HG02884 (cell line): ENCODE measurements around the gene PLPPR1.

Experiments
- ATAC-seq: cut with Tn5 transposase; IDR thresholded peaks from one replicate; pipeline ENCODE4 v1.9.1; 2021; ENCODE audit warnings: mild to moderate bottlenecking, moderate library complexity; ENCODE audit not compliant: unreplicated experiment

Gene PLPPR1

DNA sequence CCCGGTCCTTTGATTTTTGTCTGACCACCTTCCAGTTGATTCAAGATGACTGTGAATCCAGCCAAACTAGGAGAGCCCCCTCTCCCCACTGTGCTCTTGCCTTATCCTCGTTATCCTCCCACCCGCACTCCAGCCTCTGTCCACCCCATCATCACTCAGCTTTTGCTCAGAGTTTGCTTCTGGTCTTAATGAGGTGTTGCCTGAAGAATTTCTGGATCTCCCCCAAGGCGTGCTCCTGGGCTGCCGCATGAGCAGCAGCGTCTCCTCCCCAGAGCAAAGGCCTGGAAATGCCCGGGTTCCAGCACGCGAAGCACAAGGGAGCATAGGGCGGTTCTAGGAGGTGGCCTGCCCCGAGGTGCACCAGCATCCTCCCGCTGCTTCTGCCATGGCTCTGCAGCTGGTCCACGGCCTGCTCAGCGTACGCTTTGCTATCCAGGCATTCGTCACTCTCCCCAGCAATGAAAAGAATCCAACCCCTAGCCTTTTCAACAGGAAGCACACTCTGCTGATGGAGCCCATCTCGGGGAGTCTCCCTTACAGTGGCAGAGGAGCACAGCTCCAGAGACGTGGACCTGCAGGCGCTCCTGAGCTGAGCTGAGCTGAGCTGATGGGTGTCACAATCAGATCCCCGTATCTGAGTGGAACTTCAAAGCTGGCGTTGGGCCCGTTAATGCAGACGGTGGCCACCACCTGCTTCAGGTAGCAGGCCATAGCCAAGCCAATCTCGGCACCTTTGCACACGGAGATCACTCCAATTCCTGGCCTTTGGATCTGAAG is 305.6 kb downstream of the PLPPR1 start:
- ATAC-seq: no peak

DNA sequence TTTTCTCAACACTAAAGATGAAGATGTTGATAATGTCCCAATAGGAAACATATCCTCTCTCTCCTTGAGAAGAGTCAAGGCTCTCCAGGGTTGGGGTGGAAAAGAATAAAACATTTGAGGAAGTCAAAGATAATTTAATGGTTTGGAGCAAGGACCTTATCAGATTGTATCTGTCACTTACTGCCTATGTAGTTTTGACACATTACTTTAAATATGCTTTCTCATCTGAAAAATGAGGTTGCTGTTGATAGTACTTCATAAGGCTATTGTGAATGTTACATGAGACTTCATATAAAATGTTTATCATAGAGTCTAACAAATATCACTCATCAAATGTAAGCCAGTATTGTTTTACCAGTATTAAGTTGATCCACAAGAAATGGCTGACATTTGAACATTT is 307.6 kb downstream of the PLPPR1 start:
- ATAC-seq: no peak

DNA sequence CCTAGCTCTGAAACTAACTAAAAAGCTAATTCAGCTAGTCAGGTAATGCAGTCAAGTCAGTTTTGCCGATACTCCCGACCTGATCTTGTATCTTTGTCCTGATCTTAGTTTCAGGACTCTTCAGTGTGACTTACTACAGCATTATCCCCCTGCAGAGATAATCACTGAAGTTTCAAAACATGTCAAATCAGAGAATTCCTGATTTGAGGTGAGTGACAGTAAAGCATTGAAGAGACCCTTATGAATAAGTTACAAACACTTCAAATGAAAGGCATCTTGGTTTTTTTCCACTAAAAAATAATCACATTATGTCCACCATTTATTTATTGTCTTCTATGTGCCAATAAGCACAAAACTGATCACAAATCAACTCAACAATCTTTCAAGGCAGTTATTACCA is 308.7 kb downstream of the PLPPR1 start:
- no peak for ATAC-seq

DNA sequence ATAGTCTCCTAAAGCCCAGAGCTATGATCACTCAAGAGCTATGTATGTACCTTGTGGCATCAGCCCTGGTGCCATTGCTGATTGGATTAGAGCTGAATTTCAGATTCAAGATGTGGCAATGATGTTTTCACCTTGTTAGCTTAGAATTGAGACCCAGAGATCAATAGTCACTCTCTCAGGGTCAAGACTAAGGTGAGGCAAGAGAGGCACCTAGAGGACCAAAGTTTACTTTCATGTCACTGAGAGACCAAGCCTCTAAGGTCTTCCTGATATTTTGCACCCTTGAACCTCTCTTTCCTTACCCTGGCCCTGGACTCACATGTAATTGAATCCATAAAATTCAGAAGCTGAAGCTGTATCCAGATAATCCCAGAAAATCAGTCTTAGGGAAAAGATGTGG is 313.4 kb downstream of the PLPPR1 start:
- no peak for ATAC-seq

DNA sequence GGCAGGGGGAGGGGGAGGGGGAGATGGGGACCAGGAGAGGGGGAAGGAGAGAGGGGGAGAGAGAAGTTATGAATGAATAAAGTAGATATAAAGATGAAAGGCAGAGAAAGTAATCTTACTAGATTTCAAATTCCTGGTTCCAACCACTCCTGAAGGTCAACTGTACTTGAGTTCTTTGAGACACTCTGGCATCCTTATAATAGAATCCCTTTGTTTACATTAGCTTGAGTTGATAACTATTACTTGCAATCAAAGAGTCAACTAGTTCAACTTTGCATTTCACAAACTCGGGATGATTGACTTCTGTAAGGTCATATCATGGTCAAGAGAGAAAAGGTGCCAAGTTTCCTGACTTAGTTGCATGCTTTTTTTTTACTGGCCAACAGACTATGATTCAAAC is 314.1 kb downstream of the PLPPR1 start:
- no peak for ATAC-seq

DNA sequence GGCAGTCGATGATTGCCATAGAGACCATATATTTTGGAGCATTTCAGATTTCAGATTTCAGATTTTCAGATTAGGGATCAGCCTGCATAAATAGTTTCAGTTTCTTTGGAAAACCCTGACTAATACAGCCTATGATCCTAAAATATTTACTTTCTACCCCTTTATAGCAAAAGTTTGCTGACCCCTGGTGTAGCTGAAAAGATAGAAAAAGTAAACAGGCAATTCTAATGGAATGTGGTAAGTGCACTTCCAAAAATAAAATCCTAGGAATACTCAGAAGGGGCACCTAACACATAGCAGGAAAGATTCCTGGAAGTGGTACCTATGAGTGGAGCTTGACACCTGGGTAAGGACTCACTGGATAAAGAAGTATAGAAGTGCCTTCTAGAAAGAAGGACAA is 321.8 kb downstream of the PLPPR1 start:
- no peak for ATAC-seq

DNA sequence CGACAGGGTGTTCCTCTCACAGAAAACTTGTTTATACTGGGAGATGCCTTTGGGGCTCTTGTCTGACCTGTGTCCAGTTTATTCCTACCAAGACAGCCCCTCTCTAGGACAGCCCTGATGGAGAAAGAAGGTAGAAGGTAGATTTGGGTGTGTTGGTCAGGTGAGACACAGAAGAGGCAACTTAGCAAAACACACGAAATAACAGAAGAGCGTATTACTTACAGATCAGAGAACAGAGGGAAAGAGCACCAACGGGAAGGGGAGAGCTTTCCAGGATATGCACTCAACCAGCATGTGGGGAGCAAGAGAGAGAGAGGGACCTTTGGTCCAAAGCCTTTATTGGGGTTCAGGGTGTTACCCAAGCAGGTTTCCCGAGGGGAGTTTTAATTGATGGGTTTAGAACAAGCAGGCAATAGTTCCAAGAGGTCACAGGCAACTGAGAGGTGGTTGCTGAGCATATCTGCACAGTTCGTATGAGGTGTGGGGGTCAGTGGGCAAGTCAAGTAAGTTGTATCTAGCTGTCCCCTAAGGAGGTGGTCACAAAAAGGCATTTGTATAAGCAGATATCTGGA is 324.5 kb downstream of the PLPPR1 start:
- ATAC-seq: no peak

DNA sequence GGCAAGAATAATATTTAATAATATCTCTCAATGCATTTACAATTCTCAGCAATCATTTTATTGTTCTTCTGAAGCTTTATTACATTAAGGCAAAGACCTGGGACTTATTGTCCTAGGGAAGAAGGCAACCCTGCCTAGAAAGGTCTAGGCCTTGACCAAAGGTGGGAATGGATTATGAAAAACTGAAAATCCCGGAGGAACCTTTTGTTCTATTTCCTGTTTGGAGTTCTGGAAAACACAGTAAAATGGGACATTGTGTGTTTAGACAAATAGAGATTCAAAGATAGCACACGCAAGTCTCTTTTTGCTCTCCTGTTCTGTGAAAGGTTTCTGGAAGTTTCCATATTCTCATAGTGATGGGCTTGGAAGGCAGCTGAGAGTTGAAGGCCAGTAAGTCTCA is 325.2 kb downstream of the PLPPR1 start:
- ATAC-seq: no peak

DNA sequence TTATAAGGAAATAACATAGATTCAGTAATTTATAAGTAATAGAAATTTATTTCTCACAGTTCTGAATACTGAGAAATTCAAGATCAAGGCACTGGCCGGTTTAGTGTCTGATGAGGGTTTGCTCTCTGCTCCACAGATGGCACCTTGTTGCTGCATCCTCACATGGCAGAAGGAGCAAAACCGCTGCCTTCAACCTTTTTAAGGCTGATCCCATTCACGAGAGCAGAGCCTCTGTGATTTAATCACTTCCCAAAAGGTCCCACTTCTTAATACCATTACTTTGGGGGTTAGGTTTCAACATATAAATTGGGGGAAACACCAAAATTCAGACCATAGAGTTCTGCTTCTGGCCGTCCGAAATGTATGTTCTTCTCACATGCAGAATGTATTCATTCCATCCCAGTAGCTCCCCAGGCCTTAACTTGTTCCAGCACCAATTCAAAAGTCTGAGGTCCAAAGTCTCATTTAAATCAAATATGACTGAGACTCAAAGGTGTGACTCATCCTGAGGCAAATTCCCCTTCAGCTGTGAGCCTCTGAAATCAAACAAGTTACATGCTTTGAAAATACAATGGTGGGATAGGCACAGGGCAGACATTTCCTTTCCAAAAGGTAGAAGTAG is 325.7 kb downstream of the PLPPR1 start:
- ATAC-seq: no peak

DNA sequence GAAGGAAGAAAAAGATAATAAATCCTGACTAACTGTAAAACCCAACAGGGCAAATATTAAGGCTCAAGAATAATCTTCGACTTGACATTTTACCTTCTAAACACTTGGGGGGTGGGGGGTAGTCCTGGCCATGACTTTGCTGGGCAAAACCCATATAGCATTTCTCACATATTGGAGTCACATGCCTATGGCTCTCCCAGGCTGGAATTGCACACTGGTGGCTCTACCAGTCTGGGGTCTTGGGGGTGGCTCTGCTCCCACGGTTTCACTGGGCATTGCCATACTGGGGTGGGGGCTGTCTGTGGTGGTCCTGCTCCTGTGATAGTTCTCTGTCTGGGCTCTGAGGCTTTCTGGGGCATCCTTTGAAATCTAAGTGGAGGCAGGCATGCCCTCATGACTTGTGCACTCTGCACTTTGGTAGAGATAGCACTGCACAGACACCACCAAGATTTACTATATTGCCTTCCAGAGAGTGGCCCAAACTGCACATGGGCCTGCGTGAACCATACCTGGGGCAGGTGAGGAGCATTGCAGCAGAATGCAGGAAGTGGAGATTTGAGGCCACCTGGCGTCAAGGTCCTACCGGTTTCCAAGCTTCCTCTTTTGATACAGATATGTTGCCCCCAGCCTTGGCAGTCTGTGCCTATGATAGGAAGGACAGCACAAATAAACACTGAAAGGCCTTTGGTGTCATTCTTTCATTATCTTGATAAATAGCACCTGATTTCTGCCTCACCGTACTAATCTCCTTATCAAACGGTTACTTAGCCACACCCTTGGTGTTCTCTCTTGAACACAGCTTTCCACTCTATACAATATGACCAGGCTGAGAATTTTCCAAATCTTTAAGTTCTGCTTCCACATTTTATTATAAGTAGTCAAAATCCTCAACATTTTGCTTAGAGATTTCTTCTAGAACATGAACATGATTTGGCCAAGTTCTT is 326.5 kb downstream of the PLPPR1 start:
- no peak for ATAC-seq

DNA sequence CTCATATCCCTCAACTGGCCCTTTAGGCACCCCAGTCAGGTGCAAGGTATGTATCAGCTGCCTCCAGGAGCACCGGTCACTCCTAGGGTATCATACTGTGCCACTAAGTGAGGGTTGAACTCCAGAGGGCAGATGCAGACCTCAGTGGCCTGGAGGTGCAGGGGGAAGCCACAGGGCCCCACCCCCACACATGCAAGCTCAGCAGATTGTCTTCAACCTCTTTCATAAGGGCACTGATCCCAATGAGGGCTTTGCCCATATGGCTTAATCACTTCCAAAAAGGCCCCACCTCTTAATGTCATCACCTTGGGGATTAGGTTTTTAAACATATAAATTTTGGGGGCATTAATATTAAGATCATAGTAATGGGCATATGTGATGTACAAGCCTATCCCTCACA is 328.1 kb downstream of the PLPPR1 start:
- ATAC-seq: no peak

DNA sequence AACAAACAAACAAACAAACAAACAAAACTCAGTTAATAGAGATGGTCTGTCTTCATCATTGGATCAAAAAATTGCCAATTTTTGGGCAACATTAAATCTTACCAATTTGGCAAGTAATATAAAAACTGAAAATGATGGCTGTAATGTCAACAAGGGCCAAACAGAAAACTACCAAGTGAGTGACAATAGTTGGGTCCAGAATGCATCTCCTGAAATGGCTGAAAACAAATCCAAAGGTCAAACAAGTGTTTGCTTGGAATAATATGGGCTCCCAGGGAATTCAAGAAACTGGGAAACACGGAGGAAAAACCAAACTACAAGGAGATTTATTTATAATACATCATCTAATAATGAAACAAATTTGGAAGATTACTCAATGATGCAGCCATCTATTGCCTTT is 331.2 kb downstream of the PLPPR1 start:
- no peak for ATAC-seq

DNA sequence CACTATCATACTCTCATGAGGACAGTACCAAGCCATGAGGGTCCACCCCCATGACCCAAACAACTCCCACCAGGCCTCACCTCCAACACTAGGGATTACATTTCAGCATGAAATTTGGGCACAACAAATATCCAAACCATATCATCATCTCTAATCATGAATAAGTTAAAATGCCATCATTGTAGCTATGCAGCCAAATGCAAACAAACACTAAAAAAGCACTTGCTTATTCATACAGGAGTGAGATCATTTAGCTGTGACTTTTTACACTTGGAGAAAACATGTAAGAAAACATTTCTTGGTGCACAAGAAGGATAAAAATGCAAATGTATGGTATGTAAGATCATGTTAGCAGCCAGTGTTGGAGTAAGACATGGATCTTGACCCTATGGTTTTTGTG is 332.1 kb downstream of the PLPPR1 start:
- ATAC-seq: no peak

DNA sequence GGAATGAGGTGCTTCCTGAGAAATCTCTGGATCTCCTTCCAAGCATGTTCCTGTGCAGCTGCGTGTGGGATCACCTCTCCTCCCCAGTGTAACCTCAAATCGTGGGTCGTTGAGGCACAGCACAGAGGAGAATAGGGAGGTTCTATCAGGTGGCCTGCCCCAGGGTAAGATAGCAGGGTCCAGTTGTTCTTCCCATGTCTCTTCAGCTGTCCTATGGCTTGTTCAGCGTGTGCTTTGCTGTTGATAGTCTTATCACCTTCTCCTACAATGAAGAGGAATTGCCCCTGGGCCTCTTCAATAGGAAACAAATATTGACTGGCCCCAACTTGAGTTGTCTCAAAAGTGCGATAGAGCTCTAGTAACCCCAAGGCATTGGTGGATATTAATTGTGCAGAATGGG is 333.9 kb downstream of the PLPPR1 start:
- no peak for ATAC-seq

DNA sequence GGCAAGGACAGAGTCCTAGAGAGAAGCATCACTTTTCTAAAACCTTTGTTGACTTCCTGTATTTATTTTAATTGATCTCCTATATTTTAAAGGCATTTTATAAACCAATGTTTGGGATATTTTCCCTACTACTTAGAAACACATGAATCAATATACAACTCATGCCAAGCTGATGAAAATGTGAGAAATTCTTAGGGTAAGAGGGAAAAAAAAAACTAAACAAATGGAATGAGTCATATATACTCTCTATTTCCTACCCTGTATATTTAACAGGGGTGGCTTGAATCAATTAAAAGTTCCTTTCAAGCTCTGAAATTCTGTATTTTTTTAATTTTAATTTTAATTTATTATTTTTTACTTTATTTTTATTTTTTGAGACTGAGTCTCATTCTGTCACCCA is 336.7 kb downstream of the PLPPR1 start:
- ATAC-seq: no peak

DNA sequence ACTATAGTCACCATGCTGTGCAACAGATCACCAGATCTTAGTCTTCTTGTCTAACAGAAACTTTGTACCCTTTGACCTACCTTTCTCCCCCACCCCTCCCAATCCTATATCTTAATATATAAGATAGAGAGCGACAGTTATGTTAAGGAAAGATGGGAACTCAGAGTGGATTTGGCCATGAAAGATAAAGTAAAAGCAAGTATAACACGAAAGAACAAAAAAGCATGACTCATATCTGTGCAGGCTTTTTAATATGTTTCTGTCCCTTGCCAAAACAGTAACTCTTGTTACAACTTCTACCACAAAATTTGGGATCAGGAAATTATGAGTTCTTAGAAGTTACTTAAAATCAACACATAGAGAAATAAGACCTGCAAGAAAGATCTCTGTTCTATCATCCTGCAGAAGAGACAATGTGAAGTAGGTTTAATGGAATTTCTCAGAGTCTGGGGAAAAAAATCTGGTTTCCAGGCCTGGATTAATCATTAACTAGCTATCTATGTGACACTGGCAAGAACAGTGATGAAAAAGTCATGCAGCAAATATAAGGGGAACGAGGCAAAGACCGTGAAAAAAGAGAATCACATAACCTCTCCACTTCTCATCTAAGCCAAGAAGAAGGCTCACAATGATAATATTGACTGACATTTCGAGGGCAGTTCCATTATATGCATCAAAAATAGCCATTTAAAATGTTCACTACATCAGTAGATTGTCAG is 337.7 kb downstream of the PLPPR1 start:
- no peak for ATAC-seq

DNA sequence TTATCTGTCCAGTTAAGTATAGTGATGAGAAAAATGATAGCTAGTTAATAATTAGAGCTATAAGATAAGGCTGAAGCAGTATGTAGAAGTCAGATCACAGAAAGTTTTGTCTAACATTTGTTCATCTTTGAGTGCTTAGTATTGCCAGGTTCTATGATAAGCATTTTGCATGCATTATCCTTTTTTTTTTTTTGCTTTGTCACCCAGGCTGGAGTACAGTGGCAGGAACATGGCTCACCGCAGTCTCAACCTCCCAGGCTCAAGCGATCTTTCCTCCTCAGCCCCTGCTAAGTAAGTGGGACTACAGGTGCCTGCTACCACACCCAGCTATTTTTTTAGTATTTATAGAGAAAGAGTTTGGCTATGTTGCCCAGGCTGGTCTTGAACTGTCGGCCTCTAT is 338.8 kb downstream of the PLPPR1 start:
- no peak for ATAC-seq

DNA sequence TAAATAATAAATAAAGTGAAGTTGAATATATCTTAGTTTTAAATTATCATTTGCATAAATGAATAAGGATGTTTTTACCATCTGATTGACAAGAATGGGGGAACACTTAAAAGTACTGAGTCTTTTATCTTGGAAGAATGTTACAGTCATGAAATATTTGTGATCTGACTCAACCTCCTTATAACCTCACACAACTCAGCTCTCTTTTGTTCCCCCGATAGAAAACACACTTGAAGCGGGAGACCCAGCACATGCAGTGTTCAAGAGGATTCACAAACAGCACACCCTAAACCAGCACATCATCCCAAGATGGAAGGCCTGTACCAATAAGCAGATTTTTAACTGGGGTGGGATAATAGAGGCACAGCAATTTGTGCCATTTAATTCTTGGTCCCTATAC is 340.8 kb downstream of the PLPPR1 start:
- ATAC-seq: no peak

DNA sequence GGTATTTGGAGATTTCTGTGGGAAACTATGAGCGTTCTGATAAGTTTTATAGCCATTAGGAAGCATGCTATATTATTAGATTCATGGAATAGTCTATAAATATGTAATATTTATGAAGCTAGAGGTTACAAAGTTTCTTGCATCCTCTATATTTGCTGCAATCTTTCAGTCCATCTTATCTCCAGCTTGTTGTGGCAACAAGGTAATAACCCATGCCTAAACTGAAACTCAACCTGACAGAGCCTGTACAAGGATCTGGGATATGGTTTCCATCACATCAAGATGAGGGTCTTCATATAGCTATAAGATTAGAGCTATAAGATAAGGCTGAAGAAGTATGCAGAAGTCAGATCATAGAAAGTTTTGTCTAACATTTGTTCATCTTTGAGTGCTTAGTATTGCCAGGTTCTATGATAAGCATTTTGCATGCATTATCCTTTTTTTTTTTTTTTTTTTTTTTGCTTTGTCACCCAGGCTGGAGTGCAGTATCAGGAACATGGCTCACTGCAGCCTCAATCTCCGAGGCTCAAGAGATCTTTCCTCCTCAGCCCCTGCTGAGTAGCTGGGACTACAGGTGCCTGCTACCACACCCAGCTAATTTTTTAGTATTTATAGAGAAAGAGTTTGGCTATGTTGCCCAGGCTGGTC is 341.5 kb downstream of the PLPPR1 start:
- ATAC-seq: no peak

DNA sequence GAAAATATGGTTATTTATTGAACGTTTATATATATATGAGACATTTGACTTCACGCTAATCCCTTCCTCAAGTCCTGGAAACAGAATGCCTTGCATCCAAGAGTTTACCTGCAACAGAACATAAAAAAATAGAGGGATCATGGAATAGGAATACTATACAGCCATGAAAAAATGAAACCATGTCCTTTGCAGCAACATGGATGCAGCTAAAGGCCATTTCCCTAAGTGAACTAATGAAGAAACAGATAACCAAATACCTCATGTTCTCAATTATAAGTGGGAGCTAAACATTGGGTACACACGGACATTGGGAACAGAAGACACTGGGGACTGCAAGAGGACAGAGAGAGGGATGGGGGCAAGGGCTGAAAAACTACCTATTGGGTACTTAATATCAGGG is 343.3 kb downstream of the PLPPR1 start:
- ATAC-seq: no peak
